Stimulated activated CD4-positive, alpha-beta T cell treated with anti-CD3 and anti-CD28 coated beads, Interleukin-1b, Interleukin-23, amount 100 ng/mL, for 24 hours (primary cell): ENCODE data around the gene MYO5C.

Experiments
- DNase-seq, 4 experiments: peaks; one replicate each; pipeline ENCODE4 v3.0.0-alpha.2; 2020; ENCODE audit warnings: low read depth in 4 of 4, low spot score in 1 of 4

The MYO5C gene

DNA sequence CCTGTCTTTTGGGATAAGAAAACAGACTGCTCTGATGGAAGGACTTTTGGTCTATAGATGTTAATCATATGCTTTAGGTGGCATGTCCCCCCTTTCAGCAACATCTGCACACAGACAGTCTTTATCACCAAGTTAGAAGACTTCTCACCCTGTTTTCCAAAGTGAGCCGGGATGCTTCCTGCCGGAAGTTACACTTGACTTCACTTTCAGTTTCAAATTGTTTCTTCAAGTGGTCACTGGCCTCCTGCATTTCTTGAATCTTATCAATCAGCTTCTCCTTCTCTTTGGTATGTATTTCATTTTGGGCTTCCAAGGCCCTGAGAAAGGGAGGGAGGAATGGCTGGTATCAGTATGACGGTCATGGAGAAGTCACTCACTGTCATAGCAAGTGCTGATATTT is 77.2 kb downstream of the MYO5C start:
- DNase-seq, result no peak

- no peak for DNase-seq
Observed at GRCh38 chr15:52217186-52217585, 78.4 kb downstream of the MYO5C start.

GRCh38 chr15:52214553-52214952 is 81.1 kb downstream of the MYO5C start:
- DNase-seq, result no peak

DNA sequence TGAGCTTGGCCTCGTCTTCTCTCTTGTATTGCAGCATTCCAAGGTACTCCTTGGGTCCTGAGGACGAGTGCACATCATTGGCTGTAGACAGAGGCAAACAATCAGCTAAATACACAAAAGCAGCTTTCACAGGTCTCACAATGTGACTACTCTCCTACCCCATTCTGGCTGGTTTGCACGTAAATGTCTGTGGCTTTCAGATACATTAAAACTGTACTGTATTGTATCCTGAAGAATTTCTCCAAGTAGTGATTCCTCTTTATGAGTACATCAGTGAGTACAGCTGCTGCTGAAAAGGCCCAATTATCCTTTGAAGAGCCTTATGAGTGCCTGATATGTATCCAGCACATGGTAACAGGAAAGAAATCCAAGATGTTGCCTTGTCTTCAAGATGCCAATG is 82.4 kb downstream of the MYO5C start:
- DNase-seq, result no peak

DNA sequence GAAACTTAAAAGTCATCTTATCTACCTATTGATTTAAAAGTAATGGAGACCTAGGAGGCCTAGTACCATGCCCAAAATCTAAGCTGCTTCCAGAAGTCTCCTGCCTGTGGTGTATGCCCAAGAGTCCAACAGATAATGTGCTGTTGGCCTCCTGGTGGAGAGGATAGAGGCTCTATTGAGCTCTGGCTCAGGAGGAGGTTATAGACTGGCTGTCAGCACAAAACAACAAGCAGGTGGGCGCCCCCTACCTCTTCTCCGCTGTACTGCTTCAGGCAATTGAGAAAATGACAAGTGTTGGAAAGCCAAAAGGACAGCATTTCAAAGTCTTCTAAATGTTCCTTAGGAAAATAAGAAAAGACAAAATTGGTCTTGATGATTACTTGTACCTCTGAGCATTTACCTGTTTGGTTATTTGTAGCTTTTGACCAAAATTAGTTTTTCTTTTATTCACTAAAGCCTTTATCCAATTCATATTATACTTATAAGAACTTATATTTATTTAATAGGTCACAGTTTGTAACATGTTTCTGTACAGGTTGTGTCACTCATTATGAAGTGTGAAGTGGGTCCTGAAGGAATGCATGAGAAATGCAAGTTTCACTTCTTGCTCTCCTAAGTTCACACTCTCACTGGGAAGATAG is 87.2 kb downstream of the MYO5C start:
- peak; percentile 37 to 66 (median 45) for DNase-seq

DNA sequence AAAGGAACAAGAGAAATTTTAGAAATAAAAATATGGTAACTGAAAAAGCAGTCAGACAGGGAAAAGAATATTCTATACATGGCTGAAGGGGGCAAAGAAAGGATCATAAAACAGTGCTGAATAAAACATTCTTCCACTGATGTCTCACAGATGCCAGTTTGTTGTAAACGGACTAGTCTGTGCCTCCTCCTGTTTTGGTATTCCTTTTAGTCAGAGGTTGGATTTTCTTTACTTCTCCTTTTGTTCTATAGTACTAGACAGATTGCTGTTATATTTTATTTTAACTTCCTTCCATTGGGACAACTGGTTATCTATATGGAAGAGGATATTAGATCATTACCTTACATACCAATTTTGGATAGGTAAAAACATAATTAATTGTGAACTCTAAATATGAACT is 88.4 kb downstream of the MYO5C start:
- no peak for DNase-seq

GRCh38 chr15:52206446-52206845 is 89.2 kb downstream of the MYO5C start:
- no peak for DNase-seq

- DNase-seq, result no peak
Observed at GRCh38 chr15:52204657-52205056, 90.9 kb downstream of the MYO5C start.

DNA sequence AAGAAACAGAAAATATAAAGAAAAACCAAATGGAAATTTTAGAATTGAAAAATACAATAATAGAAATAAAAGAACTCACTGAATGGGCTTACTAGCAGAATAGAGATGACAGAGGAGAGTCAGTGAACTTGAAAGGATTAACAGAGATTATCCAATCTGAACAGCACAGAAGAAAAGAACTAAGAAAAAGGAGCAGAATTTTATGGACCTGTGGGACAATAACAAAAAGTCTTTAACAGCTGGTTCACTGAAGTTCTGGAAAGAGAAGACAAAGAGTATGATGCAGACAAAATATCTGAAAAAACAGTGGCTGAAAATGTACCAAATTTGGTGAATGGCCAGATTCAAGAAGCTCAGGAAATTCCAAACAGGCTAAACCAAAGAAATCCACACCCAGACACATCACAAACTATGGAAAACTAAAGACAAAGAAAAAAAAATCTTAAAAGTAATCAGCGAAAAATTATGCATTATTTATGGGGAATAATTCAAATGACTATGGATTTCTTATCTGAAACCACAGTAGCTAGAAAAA is 94.7 kb downstream of the MYO5C start:
- no peak for DNase-seq

DNA sequence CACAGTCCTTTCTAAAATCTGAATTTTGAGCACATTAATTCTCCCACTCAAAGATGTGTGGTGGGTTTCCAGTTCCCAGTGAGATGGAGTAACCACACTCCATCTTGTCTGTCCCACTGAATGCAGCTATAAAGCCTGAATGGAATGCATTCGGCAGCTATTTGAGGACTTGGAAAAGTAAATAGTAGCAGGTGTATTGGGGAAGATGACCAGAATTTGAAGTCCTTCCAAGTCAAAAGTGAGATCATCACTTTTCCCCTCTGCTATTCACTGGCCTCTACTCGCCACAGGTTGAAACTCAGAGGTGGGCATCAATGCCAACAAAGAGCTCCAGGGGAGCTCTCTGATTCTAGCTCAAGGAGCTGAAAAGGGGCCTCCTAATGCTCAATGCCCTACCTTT is 96.3 kb downstream of the MYO5C start:
- DNase-seq, result no peak

- no peak for DNase-seq
Observed at GRCh38 chr15:52196891-52197290, 98.7 kb downstream of the MYO5C start.

DNA sequence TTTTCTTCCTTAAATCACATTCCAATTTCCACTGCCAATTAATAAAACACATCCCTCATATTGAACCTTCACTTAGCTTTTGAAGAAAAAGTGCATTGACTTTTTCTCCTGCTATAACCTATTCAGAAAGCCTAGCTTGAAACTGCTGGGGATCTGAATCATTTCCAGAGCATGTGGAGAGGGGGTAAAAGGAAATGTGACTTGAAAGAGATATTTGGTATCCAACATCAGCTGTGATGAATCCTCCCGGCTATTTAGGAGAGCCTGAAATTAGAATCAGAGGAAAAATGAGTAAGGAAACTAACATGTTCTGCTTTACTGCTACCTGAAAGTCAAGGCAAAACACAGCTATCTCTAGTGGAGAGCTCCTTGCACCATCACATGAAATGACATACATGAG is 101.8 kb downstream of the MYO5C start:
- DNase-seq, result no peak

DNA sequence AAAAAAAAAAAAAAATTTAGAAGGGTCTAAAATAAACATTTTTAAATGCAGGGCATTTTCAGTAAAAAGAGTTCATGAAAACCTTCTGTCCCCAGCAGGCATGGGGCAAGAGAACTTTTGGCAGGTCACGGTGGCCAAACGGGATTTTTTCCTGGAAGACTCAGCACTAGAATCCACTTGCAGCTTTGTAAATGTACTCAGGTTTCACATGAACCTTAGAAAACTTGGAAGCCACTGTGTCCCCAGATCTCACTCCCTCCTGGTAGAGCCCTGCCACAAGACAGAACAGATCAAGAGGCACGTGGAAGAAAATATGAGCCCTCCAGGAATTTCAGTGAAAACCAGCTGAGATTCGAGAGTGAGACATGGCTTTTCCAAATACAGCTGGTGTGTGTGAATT is 102.3 kb downstream of the MYO5C start:
- DNase-seq, result no peak

GRCh38 chr15:52191207-52191606 is 104.4 kb downstream of the MYO5C start, which contains the start of gene GNB5:
Gene GNB5, minus strand, starts transcription at chr15:52191392. Its CDS starts 6,716 bp downstream, at chr15:52184676.
- DNase-seq, result no peak

DNA sequence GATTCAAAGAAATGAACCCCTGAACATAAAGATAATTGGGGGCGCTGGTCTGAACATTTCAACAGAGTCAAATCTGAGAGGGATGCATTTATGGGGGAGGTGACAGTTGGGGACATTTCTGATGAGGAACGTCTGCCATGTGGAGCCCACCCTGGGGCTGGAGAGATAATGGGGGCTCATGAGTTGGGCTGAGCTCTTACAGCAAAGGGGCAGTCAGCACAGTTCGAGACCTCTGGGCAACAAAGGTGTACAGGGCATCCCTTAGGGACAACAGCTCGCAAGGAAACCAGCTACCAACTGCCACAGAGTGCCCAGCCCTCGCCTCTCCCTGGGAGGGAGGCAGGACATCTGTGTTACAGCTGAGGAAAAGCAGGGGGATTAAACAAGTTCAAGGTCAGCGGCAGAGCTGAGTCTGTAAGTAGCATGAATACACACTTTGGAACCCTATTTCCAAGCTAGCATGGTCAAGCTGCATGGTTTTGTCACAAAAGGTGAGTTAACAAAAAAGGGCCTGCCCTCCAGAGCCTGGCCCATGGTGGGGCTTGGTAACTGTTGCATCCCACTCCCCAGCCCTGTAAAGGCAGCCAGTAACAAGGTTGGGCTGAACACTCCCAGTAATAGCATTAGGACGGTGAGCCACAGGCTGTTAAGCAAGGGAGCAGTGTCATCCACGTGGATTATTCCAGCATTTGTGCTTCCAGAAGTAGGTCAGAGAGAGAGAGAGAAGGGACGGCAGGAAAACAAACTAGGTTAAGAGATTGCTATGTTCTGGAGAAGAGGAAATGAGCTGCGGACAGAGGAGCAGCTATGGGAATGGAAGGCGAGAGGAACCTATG is 108.7 kb downstream of the MYO5C start:
- DNase-seq, result no peak

DNA sequence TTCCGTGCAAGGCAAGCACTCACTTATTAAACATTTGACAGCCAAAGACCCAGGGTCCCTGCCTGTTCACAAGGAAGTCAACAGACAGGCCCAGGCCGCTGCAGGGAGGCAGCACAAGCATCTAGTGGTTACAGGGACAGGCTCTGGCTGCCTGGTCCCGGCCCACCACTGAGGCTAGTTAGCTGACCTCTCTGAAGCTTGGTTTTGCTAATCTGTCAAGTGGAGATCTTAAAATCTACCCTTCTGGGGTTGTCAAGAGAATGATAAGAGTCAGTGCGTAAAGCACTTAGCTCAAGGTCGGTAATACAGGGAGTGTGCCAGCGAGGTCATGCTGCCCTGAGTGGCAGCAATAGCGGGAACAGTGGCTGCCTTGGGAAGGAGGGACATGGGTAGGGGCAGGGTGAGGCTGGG is 110.4 kb downstream of the MYO5C start:
- DNase-seq, result no peak

GRCh38 chr15:52184721-52185120 is 110.9 kb downstream of the MYO5C start:
- DNase-seq, result no peak

GRCh38 chr15:52183562-52184173 is 111.9 kb downstream of the MYO5C start:
- no peak for DNase-seq

GRCh38 chr15:52181938-52182780 is 113.4 kb downstream of the MYO5C start:
- DNase-seq, result no peak

DNA sequence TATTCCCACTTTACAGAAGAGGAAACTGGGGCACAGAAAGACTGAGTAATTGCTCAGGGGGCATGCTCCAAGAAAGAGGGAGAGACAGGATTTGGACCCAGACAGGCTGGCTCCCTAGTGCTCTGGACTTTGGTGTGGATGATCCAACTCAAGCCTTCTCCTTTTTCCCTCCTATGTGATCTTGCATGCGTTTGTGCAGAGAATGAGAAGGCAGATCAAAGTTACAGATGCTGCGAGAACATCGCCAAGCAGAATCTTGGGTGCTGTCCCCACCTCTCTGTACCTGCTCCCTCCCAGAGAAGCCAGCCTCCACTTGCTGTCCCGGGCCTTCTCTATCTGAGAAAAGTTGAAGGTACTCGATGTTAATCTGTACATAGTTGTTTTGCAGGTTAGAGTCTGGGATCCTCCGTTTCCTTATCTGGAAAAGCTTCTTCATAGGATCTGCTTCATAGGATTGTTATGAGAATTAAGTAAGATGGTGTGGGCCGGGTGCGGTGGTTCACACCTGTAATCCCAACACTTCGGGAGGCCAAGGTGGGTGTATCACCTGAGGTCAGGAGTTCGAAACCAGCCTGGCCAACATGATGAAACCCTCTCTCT is 114.7 kb downstream of the MYO5C start:
- no peak for DNase-seq
